Activated T-helper 1 cell treated with anti-CD3 and anti-CD28 coated beads, Interleukin-2, amount 50 U/mL, for 16 hours (primary cell): ENCODE data around the gene PPP1R11.

Experiments
- DNase-seq, 2 donors: peaks; one replicate each; pipeline ENCODE4 v3.0.0-alpha.2; 2020; ENCODE audit warnings: low read depth in 1 of 2, low spot score in 1 of 2

Gene PPP1R11

GRCh38 chr6:30061858-30062458, 5.0 kb upstream of the PPP1R11 start:
- no peak for DNase-seq

- DNase-seq = no peak
Measured at GRCh38 chr6:30062471-30063178, 4.4 kb upstream of the PPP1R11 start.

GRCh38 chr6:30063315-30063714, 3.7 kb upstream of the PPP1R11 start:
- DNase-seq = no peak

GRCh38 chr6:30066082-30066481, 916 bp upstream of the PPP1R11 start:
- DNase-seq = no peak

GRCh38 chr6:30067460-30068139, 602 bp downstream of the PPP1R11 start:
- no peak for DNase-seq

GRCh38 chr6:30071081-30071818, 4.3 kb downstream of the PPP1R11 start:
- no peak for DNase-seq

- DNase-seq = no peak
Measured at GRCh38 chr6:30071858-30072257, 4.9 kb downstream of the PPP1R11 start.

- no peak for DNase-seq
Measured at GRCh38 chr6:30073489-30074235, 6.7 kb downstream of the PPP1R11 start.

GRCh38 chr6:30074331-30075093, 7.5 kb downstream of the PPP1R11 start:
- no peak for DNase-seq

GRCh38 chr6:30075094-30075789, 8.2 kb downstream of the PPP1R11 start, which contains the start of gene RNF39:
Gene RNF39 (minus strand): TSS chr6:30075769. CDS start chr6:30075585, 184 bp downstream.
- no peak for DNase-seq

- DNase-seq = no peak
Measured at GRCh38 chr6:30075790-30076732, 9.1 kb downstream of the PPP1R11 start.

- no peak for DNase-seq
Measured at GRCh38 chr6:30077218-30077617, 10.2 kb downstream of the PPP1R11 start.

- no peak for DNase-seq
Measured at GRCh38 chr6:30087876-30088275, 20.9 kb downstream of the PPP1R11 start.

- no peak for DNase-seq
Measured at GRCh38 chr6:30091577-30092381, 24.8 kb downstream of the PPP1R11 start.

GRCh38 chr6:30092852-30093543, 26.0 kb downstream of the PPP1R11 start:
- DNase-seq = no peak

GRCh38 chr6:30093951-30094661, 27.1 kb downstream of the PPP1R11 start:
- no peak for DNase-seq
